ENCODE data around the gene GID8. TPM values are rescaled to one million over a fixed set of nuclear protein-coding genes. Genes with fewer than 3 reads are reported as not detected.

The GID8 gene
- total RNA-seq, 1 donor from 2014 or later: 35.8 TPM

DNA sequence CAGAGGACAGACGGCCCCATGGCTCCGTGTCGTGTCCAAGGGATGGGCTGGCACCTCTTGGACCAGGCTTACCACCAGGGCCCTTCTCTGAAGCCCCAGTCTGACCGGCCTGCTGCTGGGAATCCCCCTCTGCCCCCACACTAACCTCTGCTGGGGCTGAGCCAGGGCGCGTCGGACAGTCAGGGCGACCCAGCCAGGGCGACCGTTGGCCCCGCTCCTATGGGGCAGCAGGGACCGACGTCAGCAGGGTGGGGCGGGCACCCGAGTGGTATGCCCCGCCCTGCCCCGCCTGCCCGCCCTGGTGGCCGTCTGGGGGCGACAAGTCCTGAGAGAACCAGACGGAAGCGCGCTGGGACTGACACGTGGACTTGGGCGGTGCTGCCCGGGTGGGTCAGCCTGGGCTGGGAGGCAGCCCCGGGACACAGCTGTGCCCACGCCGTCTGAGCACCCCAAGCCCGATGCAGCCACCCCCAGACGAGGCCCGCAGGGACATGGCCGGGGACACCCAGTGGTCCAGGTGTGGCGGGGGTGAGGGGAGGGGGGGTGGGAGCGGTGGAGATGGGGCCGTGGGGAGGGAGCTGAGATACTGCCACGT, 14.5 kb downstream of the GID8 start, which contains the start of gene SLC17A9:
TSS of gene SLC17A9 (plus strand) at position 337 of the 595 bp plus-strand sequence. CDS start at position 459, 122 bp downstream.
- no peaks in the 10 kb centered on the region for H3K27me3 Mint-ChIP-seq (ENCODE audit: unreplicated experiment)
- TF ChIP-seq, protein P1, sequence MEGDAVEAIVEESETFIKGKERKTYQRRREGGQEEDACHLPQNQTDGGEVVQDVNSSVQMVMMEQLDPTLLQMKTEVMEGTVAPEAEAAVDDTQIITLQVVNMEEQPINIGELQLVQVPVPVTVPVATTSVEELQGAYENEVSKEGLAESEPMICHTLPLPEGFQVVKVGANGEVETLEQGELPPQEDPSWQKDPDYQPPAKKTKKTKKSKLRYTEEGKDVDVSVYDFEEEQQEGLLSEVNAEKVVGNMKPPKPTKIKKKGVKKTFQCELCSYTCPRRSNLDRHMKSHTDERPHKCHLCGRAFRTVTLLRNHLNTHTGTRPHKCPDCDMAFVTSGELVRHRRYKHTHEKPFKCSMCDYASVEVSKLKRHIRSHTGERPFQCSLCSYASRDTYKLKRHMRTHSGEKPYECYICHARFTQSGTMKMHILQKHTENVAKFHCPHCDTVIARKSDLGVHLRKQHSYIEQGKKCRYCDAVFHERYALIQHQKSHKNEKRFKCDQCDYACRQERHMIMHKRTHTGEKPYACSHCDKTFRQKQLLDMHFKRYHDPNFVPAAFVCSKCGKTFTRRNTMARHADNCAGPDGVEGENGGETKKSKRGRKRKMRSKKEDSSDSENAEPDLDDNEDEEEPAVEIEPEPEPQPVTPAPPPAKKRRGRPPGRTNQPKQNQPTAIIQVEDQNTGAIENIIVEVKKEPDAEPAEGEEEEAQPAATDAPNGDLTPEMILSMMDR (IDR thresholded peaks at IDR 0.05): no peak
- no peak for DNase-seq (ENCODE audit: extremely low spot score, unreplicated experiment)
- peaks cover 20% of the 10 kb centered on the region for H3K36me3 Mint-ChIP-seq (ENCODE audit: unreplicated experiment)
- H3K4me3 Mint-ChIP-seq (ENCODE audit: unreplicated experiment): no peak within 1 kb of the TSS
- H3K9me3 Mint-ChIP-seq (ENCODE audit: unreplicated experiment): no peaks in the 10 kb centered on the region
- no peak within 1 kb of the TSS for H3K27ac Mint-ChIP-seq (ENCODE audit: unreplicated experiment)
- peaks cover 9% of the 10 kb centered on the region for H3K4me1 Mint-ChIP-seq (ENCODE audit: unreplicated experiment)

DNA sequence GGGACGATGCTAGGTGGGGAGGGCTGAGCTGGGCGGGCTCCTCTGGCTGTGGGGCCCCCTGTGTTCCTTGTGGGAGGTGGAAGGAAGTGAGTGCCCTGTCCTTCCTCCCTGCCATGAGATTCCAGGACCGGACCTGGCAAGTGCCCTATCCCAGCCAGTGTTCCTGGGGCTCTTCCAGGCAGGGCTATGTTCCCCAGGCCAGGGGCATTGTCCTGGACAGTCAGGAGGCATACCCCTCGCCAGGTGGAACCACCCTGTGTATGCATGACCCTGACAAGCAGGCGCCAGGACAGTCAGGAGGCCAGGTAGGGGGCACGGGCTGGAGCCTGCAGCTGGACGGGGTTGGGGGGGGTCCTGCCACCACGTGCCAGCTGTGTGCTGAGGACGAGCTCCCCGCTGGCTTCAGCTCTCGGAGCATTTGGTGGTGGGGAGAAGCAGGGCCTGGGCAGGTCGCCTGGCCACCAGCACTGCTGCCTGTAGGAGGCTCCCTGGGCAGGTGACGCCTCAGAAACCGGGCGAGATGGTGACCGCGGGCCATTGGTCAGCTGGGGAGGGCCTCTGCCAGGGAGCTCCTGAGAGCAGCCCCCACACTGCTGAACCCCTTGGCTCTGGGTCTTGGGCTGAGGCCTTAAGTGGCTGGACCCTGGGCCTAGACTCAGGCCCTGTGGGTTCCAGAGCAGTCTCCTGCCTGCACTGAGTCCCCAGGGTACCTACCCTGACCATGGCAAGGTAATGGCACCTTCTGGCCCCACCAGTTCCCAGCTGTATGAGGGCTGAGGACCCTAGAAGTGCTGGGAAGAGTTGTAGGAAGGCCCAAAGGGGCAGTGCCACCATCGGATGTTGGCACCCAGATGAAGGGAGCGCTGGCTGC, 15.3 kb downstream of the GID8 start:
- Mint-ChIP-seq H3K9me3 (ENCODE audit: unreplicated experiment) (no peaks in the 10 kb centered on the region), H3K4me3 (ENCODE audit: unreplicated experiment) (no peak overlapping the region), H3K36me3 (ENCODE audit: unreplicated experiment) (peaks cover 16% of the 10 kb centered on the region), H3K27me3 (ENCODE audit: unreplicated experiment) (no peaks in the 10 kb centered on the region), H3K27ac (ENCODE audit: unreplicated experiment) (no peak overlapping the region), H3K4me1 (ENCODE audit: unreplicated experiment) (peaks cover 9% of the 10 kb centered on the region)
- DNase-seq (ENCODE audit: extremely low spot score, unreplicated experiment): no peak
- TF ChIP-seq, protein P1 (IDR thresholded peaks at IDR 0.05): no peak

DNA sequence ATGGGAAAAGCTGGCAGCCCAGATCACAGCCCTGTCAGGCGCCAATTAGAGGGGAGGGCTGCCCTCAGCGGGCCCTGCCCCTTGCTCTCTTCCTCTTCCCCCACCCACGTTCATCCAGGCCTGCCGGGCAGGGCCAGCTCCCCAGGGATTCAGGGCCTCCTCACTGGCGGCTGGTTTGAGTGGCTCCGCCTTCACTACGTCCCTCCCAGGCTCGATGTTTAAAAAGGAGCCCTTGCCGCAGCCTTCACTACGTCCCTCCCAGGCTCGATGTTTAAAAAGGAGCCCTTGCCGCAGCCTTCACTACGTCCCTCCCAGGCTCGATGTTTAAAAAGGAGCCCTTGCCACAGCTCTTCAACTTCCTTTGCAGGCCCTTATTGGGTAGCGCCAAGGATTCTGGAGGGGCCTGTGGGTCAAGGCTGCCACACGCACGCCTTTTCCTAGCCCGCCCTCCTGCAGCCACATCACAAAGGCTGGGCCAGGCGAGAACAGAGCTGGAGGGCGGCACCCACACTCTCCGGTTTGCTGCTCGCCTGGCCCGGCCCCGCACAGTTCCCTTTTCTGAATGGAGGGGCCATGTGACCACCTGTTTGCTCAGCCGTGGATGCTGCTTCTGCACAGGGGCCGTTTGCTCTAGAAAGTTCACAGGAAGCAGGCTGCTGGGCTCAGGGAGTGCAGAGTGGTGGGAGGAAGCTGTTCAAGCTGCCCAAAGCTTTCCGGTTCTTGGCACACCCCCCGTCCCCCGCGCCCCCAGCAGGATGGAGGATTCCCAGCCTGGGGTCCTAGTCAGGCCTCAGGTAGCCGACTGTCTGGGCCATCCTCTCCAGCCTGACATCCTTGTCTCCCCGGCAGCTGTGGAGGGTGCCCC, 16.1 kb downstream of the GID8 start:
- no peaks in the 10 kb centered on the region for H3K27me3 Mint-ChIP-seq (ENCODE audit: unreplicated experiment)
- no peaks in the 10 kb centered on the region for H3K9me3 Mint-ChIP-seq (ENCODE audit: unreplicated experiment)
- H3K27ac Mint-ChIP-seq (ENCODE audit: unreplicated experiment): no peak overlapping the region
- H3K36me3 Mint-ChIP-seq (ENCODE audit: unreplicated experiment): peaks cover 8% of the 10 kb centered on the region
- H3K4me1 Mint-ChIP-seq (ENCODE audit: unreplicated experiment): peaks cover 9% of the 10 kb centered on the region
- H3K4me3 Mint-ChIP-seq (ENCODE audit: unreplicated experiment): no peak overlapping the region
- TF ChIP-seq, protein P1 (IDR thresholded peaks at IDR 0.05): no peak
- no peak for DNase-seq (ENCODE audit: extremely low spot score, unreplicated experiment)

DNA sequence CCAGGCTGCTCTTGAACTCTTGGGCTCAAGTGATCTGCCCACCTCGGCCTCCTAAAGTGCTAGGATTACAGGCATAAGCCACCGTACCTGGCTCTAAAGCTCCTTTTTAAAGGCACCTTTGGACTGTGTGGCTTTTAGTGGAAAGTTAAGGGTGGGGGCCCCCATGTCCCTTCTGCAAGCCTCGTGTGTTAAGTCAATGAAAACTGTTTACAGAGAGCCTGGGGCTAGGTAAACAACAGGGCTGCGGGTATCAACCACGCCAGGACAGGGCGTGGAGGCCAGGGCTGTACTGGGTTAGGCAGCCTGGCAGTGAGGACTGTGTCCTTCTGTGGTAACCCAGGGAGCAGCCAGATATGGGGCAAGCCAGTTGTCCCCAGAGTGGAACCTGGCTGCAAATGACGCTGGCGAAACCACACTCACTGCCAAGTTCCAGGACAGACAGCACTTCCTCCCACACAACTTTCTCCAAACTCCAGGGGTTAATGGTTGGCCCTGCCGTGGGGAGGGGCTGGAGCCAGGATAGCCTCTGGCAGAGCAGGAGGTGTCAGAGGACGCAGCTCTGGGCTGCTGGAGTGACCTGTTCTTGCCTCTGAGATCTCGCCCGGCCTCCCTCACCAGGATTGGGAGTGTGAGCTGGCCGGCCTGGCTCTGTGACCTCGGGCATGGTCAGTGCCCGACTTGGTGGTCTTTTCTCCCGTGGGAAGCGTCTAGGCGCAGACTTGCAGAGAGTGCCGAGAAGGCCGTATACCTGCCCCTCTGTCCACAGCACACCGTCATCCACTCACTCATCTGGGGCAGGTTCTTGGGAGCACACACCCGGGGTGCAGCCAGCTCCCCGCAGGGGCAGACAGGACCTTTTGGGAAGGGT, 17.8 kb downstream of the GID8 start:
- DNase-seq (ENCODE audit: extremely low spot score, unreplicated experiment): no peak
- peaks cover 9% of the 10 kb centered on the region for H3K4me1 Mint-ChIP-seq (ENCODE audit: unreplicated experiment)
- no peak overlapping the region for H3K27ac Mint-ChIP-seq (ENCODE audit: unreplicated experiment)
- no peak overlapping the region for H3K4me3 Mint-ChIP-seq (ENCODE audit: unreplicated experiment)
- H3K36me3 Mint-ChIP-seq (ENCODE audit: unreplicated experiment): no peaks in the 10 kb centered on the region
- H3K9me3 Mint-ChIP-seq (ENCODE audit: unreplicated experiment): no peaks in the 10 kb centered on the region
- no peaks in the 10 kb centered on the region for H3K27me3 Mint-ChIP-seq (ENCODE audit: unreplicated experiment)
- TF ChIP-seq, protein P1 (IDR thresholded peaks at IDR 0.05): no peak

Data from osteocyte (in vitro differentiated cells).